HepG2 (cell line): ENCODE results near the gene MX2. TPM values are rescaled to one million over a fixed set of nuclear protein-coding genes. Genes with fewer than 3 reads are reported as not detected.

ENCODE experiments used
- ATAC-seq: fragments of 200-7000 bp; cut with Tn5 transposase; 3 replicates; pipeline ENCODE4 v1.9.1; 2020; ENCODE audit warnings: mild to moderate bottlenecking, moderate library complexity
- BruUV-seq: library from RNA; stranded (reverse); fragments of 400-500 nt; replicated peaks from 2 replicates; lab custom pipeline; 2021; lab: Mats Ljungman, UMichigan
- CTCF ChIA-PET: fragments of 300-600 bp; formaldehyde crosslinking; extraction: SDS; loops from one replicate; lab custom pipeline; 2021; ENCODE audit warnings: low total read pairs, inconsistent platforms, low intra/inter-chr PET ratio; lab: Yijun Ruan, JAX
- POLR2A ChIA-PET: fragments of 350-600 bp; sonication (Branson Sonifier 250); formaldehyde crosslinking; loops from one replicate; lab custom pipeline; 2020; ENCODE audit warnings: antibody characterized with exemption, inconsistent platforms; lab: Yijun Ruan, JAX
- DNase-seq: peaks from one replicate; pipeline ENCODE4 v3.0.0-alpha.2; 2015; ENCODE audit warnings: low spot score
- FAIRE-seq: peaks from 3 replicates; lab custom pipeline; 2011; peaks lifted over from hg19 to GRCh38; lab: Jason Lieb, UNC
- H2AFZ ChIP-seq: one replicate; pipeline ENCODE4 v1.6.1; 2011; ENCODE audit warnings: low read length, inconsistent platforms
- H3K27ac ChIP-seq: fragments of 300-600 bp; 3 replicates; pipeline ENCODE4 v1.8.0; 2011; ENCODE audit warnings: mixed run types, mild to moderate bottlenecking, mixed read lengths, low read length, inconsistent platforms; ENCODE audit not compliant: insufficient read depth; ENCODE audit errors: extremely low read length
- H3K27me3 ChIP-seq, 2 experiments: fragments of 200-600 bp in 1 of 2; 2 replicates in 1 of 2; 3 replicates in 1 of 2; pipeline versions ENCODE4 v1.6.0 to v1.8.0; 2011; ENCODE audit warnings: low read length in 2 of 2, mild to moderate bottlenecking in 2 of 2, moderate library complexity in 2 of 2, inconsistent platforms in 1 of 2; ENCODE audit not compliant: insufficient read depth in 2 of 2, control insufficient read depth in 1 of 2
- H3K36me3 ChIP-seq, 2 experiments: fragments of 200-600 bp in 1 of 2; replicated peaks in 1 of 2; 2 replicates in 1 of 2; 3 replicates in 1 of 2; pipeline versions ENCODE4 v1.5.1 to v1.8.0; 2011; ENCODE audit warnings: low read length in 2 of 2, inconsistent platforms in 1 of 2; ENCODE audit not compliant: insufficient read depth in 2 of 2, control insufficient read depth in 1 of 2
- H3K4me1 ChIP-seq: 2 replicates; pipeline ENCODE4 v1.5.1; 2012; ENCODE audit warnings: low read length, inconsistent platforms; ENCODE audit not compliant: insufficient read depth
- H3K4me2 ChIP-seq: 2 replicates; pipeline ENCODE4 v1.6.0; 2011; ENCODE audit warnings: low read depth, low read length, inconsistent platforms
- H3K4me3 ChIP-seq, 3 experiments: fragments of 200-600 bp in 1 of 3; sonication (generic), shearing (Covaris generic) in 1 of 3; replicated peaks in 1 of 3; 2 replicates each; pipeline ENCODE4 v1.5.1; 2011 to 2016; ENCODE audit warnings: low read length in 3 of 3, inconsistent platforms in 2 of 3, low read depth in 2 of 3, mild to moderate bottlenecking in 2 of 3, control low read depth in 1 of 3, mixed read lengths in 1 of 3; ENCODE audit not compliant: insufficient read depth in 1 of 3
- H3K79me2 ChIP-seq: one replicate; pipeline ENCODE4 v1.6.1; 2011; ENCODE audit warnings: low read length, inconsistent platforms; ENCODE audit not compliant: insufficient read depth
- H3K9ac ChIP-seq: 2 replicates; pipeline ENCODE4 v1.6.0; 2011; ENCODE audit warnings: mild to moderate bottlenecking, low read depth, low read length, inconsistent platforms; ENCODE audit not compliant: insufficient read depth
- H3K9me3 ChIP-seq: 2 replicates; pipeline ENCODE4 v1.5.1; 2012; ENCODE audit warnings: mild to moderate bottlenecking, low read length
- H4K20me1 ChIP-seq: 2 replicates; pipeline ENCODE4 v1.6.0; 2011; ENCODE audit warnings: inconsistent platforms, mild to moderate bottlenecking, low read length, moderate library complexity; ENCODE audit not compliant: insufficient read depth
- CSRNP1 ChIP-seq: sonication (generic); formaldehyde crosslinking; IDR thresholded peaks from 2 replicates; pipeline ENCODE4 v1.8.1; 2023; ENCODE audit warnings: mild to moderate bottlenecking, missing genetic modification reagents
- GABPB1 ChIP-seq: IDR thresholded peaks from 2 replicates; pipeline ENCODE4 v1.6.1; 2016; ENCODE audit warnings: mild to moderate bottlenecking, missing genetic modification reagents, moderate library complexity, missing compliant biosample characterization
- KLF15 ChIP-seq: sonication (generic); formaldehyde crosslinking; IDR thresholded peaks from 2 replicates; pipeline ENCODE4 v1.8.1; 2023; ENCODE audit warnings: borderline replicate concordance, mild to moderate bottlenecking, inconsistent platforms, missing genetic modification reagents, mixed read lengths
- MAF1 ChIP-seq: sonication (generic); formaldehyde crosslinking; IDR thresholded peaks from 2 replicates; pipeline ENCODE4 v1.5.0; 2020; ENCODE audit warnings: missing genetic modification reagents, borderline replicate concordance
- MXD4 ChIP-seq: IDR thresholded peaks from 2 replicates; pipeline ENCODE4 v1.6.1; 2016; ENCODE audit warnings: mild to moderate bottlenecking, missing biosample characterization, missing genetic modification reagents
- NFE2L2 ChIP-seq: fragments of 150-350 bp; IDR thresholded peaks from 2 replicates; pipeline ENCODE4 v1.6.1; 2014; ENCODE audit warnings: low read length
- NR2F6 ChIP-seq, 2 experiments: IDR thresholded peaks; 2 replicates each; pipeline ENCODE4 v1.6.1; 2016; ENCODE audit warnings: antibody characterized with exemption in 1 of 2, mild to moderate bottlenecking in 1 of 2
- PHB2 ChIP-seq: fragments of 450-650 bp; IDR thresholded peaks from 2 replicates; pipeline ENCODE4 v1.6.1; 2018; ENCODE audit not compliant: partially characterized antibody
- PRDM15 ChIP-seq: sonication (generic); formaldehyde crosslinking; IDR thresholded peaks from 2 replicates; pipeline ENCODE4 v1.4.0; 2020; ENCODE audit warnings: missing genetic modification reagents
- RBFOX2 ChIP-seq: fragments of 200-400 bp; formaldehyde crosslinking; IDR thresholded peaks from 2 replicates; pipeline ENCODE4 v1.6.1; 2017; ENCODE audit warnings: low read depth, mild to moderate bottlenecking, low read length
- THAP7 ChIP-seq: sonication (generic); formaldehyde crosslinking; IDR thresholded peaks from 2 replicates; pipeline ENCODE4 v1.8.1; 2023; ENCODE audit warnings: mild to moderate bottlenecking, missing genetic modification reagents
- XBP1 ChIP-seq: sonication (generic); formaldehyde crosslinking; IDR thresholded peaks from 2 replicates; pipeline ENCODE4 v1.5.0; 2020; ENCODE audit warnings: missing genetic modification reagents
- ZFP36L2 ChIP-seq: sonication (generic); formaldehyde crosslinking; IDR thresholded peaks from 2 replicates; pipeline ENCODE4 v1.4.0; 2020; ENCODE audit warnings: missing genetic modification reagents
- ZNF136 ChIP-seq: sonication (generic); formaldehyde crosslinking; IDR thresholded peaks from 2 replicates; pipeline ENCODE4 v1.8.1; 2022; ENCODE audit warnings: low read depth, mild to moderate bottlenecking, moderate library complexity, missing genetic modification reagents
- ZNF20 ChIP-seq: sonication (generic); formaldehyde crosslinking; IDR thresholded peaks from 2 replicates; pipeline ENCODE4 v1.4.0; 2020; ENCODE audit warnings: mild to moderate bottlenecking, moderate library complexity, missing genetic modification reagents
- ZNF232 ChIP-seq: sonication (generic); formaldehyde crosslinking; IDR thresholded peaks from 2 replicates; pipeline ENCODE4 v1.4.0; 2020; ENCODE audit warnings: missing genetic modification reagents, borderline replicate concordance
- ZNF263 ChIP-seq: sonication (generic); formaldehyde crosslinking; IDR thresholded peaks from 2 replicates; pipeline ENCODE4 v1.4.0; 2020; ENCODE audit warnings: missing genetic modification reagents
- ZNF326 ChIP-seq: sonication (generic); formaldehyde crosslinking; IDR thresholded peaks from 2 replicates; pipeline ENCODE4 v1.4.0; 2020; ENCODE audit warnings: missing genetic modification reagents, borderline replicate concordance
- ZNF766 ChIP-seq: sonication (generic); formaldehyde crosslinking; IDR thresholded peaks from 2 replicates; pipeline ENCODE4 v1.5.0; 2020; ENCODE audit warnings: missing genetic modification reagents, borderline replicate concordance
- ZNF784 ChIP-seq: sonication (generic); formaldehyde crosslinking; IDR thresholded peaks from 2 replicates; pipeline ENCODE4 v1.5.1; 2020; ENCODE audit warnings: missing genetic modification reagents, mild to moderate bottlenecking, borderline replicate concordance
- WGBS: methylation state at CpG from one replicate; pipeline ENCODE4 v1.1.6; 2017; ENCODE audit warnings: low lambda C conversion rate; 5-methylcytosine and 5-hydroxymethylcytosine counted together
- in situ Hi-C: cut with HindIII; loops from 2 replicates; pipeline ENCODE4 v1.10.0; 2017; ENCODE audit warnings: low pct_unique_long_range_greater_than_20kb; ENCODE audit not compliant: extremely low pct_ligation_motif_present
- intact Hi-C: fragments of 100-400 bp; cut with micrococcal nuclease; formaldehyde crosslinking; loops from one replicate; pipeline ENCODE4 v1.10.0; 2022; ENCODE audit not compliant: unreplicated experiment
- polyA plus RNA-seq, 8 experiments: library from polyadenylated mRNA; depleted of rRNA in 3 of 8; stranded (reverse) in 7 of 8; unstranded in 1 of 8; fragments of >200 nt; fragmentation: Illumina TruSeq in 4 of 8; extraction: Trizol in 4 of 8; gene quantifications; 2 replicates each; pipeline versions ENCODE4 v1.2.1 to v1.2.3, GENCODE V29; 2011 to 2016; ENCODE audit warnings: low read depth in 4 of 8, missing spikeins in 1 of 8, mixed read lengths in 1 of 8; ENCODE audit not compliant: insufficient read depth in 1 of 8
- total RNA-seq, 5 experiments: library from RNA; depleted of rRNA; stranded (reverse); fragments of >200 nt; fragmentation: Illumina TruSeq; extraction: Trizol; gene quantifications; 2 replicates each; pipeline ENCODE4 v1.2.3, GENCODE V29; 2016; ENCODE audit warnings: low read depth in 1 of 5

Gene MX2
- total and polyA plus RNA-seq, 2 of the 13 experiments (the other 11 are each of a cell fraction or from before 2014, with no cell fraction given): 24.0 to 35.7 TPM

GRCh38 chr21:41447356-41447755 is 85.5 kb downstream of the MX2 start:
- intact Hi-C loops: no loop called here
- POLR2A ChIA-PET: no interaction called here
- H3K27me3 ChIP-seq: no peaks in the 10 kb centered on the region
- DNase-seq (no peak), FAIRE-seq (no peak)
- CTCF ChIA-PET: no interaction called here
- no TSS peak for BruUV-seq
- no peaks in the 10 kb centered on the region for H4K20me1 ChIP-seq
- no peak overlapping the region for H3K9ac ChIP-seq
- H3K4me1 ChIP-seq: no peaks in the 10 kb centered on the region
- no peaks in the 10 kb centered on the region for H3K9me3 ChIP-seq
- no peak overlapping the region for H3K4me3 ChIP-seq
- WGBS: 91% methylated on average over 3 of the region's 3 CpGs
- no peak overlapping the region for H3K4me2 ChIP-seq
- H3K36me3 ChIP-seq: no peaks in the 10 kb centered on the region
- H3K79me2 ChIP-seq: no peaks in the 10 kb centered on the region
- TF ChIP-seq ZNF766 (CRISPR knock-in tag) (no peak), NR2F6 (IDR thresholded peaks at IDR 0.05) (no peak), NR2F6 (CRISPR knock-in tag; IDR thresholded peaks at IDR 0.05) (no peak), NFE2L2 (no peak), ZNF263 (no peak), PRDM15 (no peak), ZNF20 (CRISPR knock-in tag) (no peak), XBP1 (CRISPR knock-in tag) (no peak), MAF1 (CRISPR knock-in tag) (no peak), GABPB1 (CRISPR knock-in tag) (no peak), ZNF784 (CRISPR knock-in tag) (no peak), ZNF136 (no peak), ZNF232 (CRISPR knock-in tag) (no peak), KLF15 (CRISPR knock-in tag) (no peak), ZFP36L2 (CRISPR knock-in tag) (no peak), ZNF326 (CRISPR knock-in tag) (no peak), THAP7 (CRISPR knock-in tag) (no peak), CSRNP1 (no peak), PHB2 (no peak), MXD4 (CRISPR knock-in tag) (no peak), RBFOX2 (no peak)
- TF ChIP-seq, all 625 proteins: peak for 0
- H3K27ac ChIP-seq: no peak overlapping the region
- ATAC-seq: no peak
- no peak overlapping the region for H2AFZ ChIP-seq
- in situ Hi-C loops: no loop called here
